HCT116 (cell line): Measurements from ENCODE around the gene ZBTB7B. TPM values are rescaled to one million over a fixed set of nuclear protein-coding genes. Genes with fewer than 3 reads are reported as not detected.

Source experiments
- ATAC-seq: fragments of 200-7000 bp; cut with Tn5 transposase; 2 replicates; pipeline ENCODE4 v1.9.1; 2020; ENCODE audit warnings: mild to moderate bottlenecking, moderate library complexity
- BruUV-seq: library from RNA; stranded (reverse); fragments of 400-500 nt; replicated peaks from 2 replicates; lab custom pipeline; 2021; lab: Mats Ljungman, UMichigan
- CTCF ChIA-PET: fragments of 300-600 bp; sonication (Branson Sonifier 250); formaldehyde crosslinking; loops from one replicate; lab custom pipeline; 2021; ENCODE audit warnings: antibody characterized with exemption; lab: Charles Lee
- POLR2A ChIA-PET: fragments of 300-600, 350-600 bp; sonication (Branson Sonifier 250); formaldehyde crosslinking; loops from one replicate; lab custom pipeline; 2021; ENCODE audit warnings: antibody characterized with exemption; lab: Charles Lee
- RAD21 ChIA-PET, 2 experiments: fragments of 300-600 bp; sonication (Branson Sonifier 250); formaldehyde crosslinking; loops; one replicate each; lab custom pipeline; 2023; ENCODE audit warnings: low total read pairs in 2 of 2; ENCODE audit not compliant: uncharacterized antibody in 2 of 2, unreplicated experiment in 2 of 2, low non-redundant PET in 1 of 2; lab: Charles Lee
- DNase-seq: peaks from one replicate; pipeline ENCODE4 v3.0.0-alpha.2; 2010; ENCODE audit warnings: low read depth, low spot score
- H2AFZ ChIP-seq: fragments of 200-600 bp; shearing (Covaris generic), sonication (generic); 2 replicates; pipeline ENCODE4 v1.6.1; 2017; ENCODE audit warnings: low read depth, mixed run types, mixed read lengths, antibody characterized with exemption, low read length; ENCODE audit not compliant: poor library complexity, severe bottlenecking
- H3K27ac ChIP-seq: 2 replicates; pipeline ENCODE4 v1.5.1; 2012; ENCODE audit warnings: low read depth, low read length
- H3K27me3 ChIP-seq: fragments of 200-600 bp; sonication (generic); 2 replicates; pipeline ENCODE4 v1.6.1; 2016; ENCODE audit warnings: mixed run types, low read length, mixed read lengths; ENCODE audit not compliant: insufficient read depth
- H3K36me3 ChIP-seq, 2 experiments: fragments of 200-500 bp in 1 of 2; fragments of 200-600 bp in 1 of 2; sonication (Bioruptor generic) in 1 of 2; sonication (generic) in 1 of 2; 2 replicates each; pipeline versions ENCODE4 v1.5.1 to v1.6.1; 2014 to 2016; ENCODE audit warnings: low read length in 2 of 2, inconsistent platforms in 1 of 2, mixed read lengths in 1 of 2, mixed run types in 1 of 2; ENCODE audit not compliant: insufficient read depth in 2 of 2, control insufficient read depth in 1 of 2
- H3K4me1 ChIP-seq, 2 experiments: fragments of 200-600 bp in 1 of 2; sonication (generic) in 1 of 2; 2 replicates each; pipeline versions ENCODE4 v1.5.1 to v1.6.1; 2012 to 2017; ENCODE audit warnings: low read length in 2 of 2, inconsistent platforms in 1 of 2, mild to moderate bottlenecking in 1 of 2, mixed read lengths in 1 of 2, mixed run types in 1 of 2, moderate library complexity in 1 of 2; ENCODE audit not compliant: insufficient read depth in 2 of 2, control insufficient read depth in 1 of 2
- H3K4me2 ChIP-seq: fragments of 200-600 bp; sonication (generic); 2 replicates; pipeline ENCODE4 v1.6.1; 2017; ENCODE audit warnings: mixed run types, low read length, mixed read lengths
- H3K4me3 ChIP-seq, 2 experiments: fragments of 200-600 bp in 1 of 2; sonication (generic) in 1 of 2; replicated peaks in 1 of 2; 2 replicates each; pipeline ENCODE4 v1.5.1; 2011 to 2016; ENCODE audit warnings: low read length in 2 of 2, control low read depth in 1 of 2, low read depth in 1 of 2, mild to moderate bottlenecking in 1 of 2, mixed read lengths in 1 of 2, mixed run types in 1 of 2
- H3K79me2 ChIP-seq: fragments of 200-600 bp; sonication (generic); 2 replicates; pipeline ENCODE4 v1.6.1; 2017; ENCODE audit warnings: mild to moderate bottlenecking, mixed run types, low read length, moderate library complexity, mixed read lengths; ENCODE audit not compliant: insufficient read depth
- H3K9ac ChIP-seq: fragments of 200-600 bp; sonication (generic); 2 replicates; pipeline ENCODE4 v1.6.1; 2016; ENCODE audit warnings: low read length, mixed read lengths
- H3K9me2 ChIP-seq: fragments of 200-600 bp; sonication (generic), shearing (Covaris generic); 2 replicates; pipeline ENCODE4 v1.6.1; 2017; ENCODE audit warnings: mixed run types, mild to moderate bottlenecking, moderate library complexity; ENCODE audit not compliant: insufficient read depth
- H3K9me3 ChIP-seq, 2 experiments: fragments of 200-500 bp in 1 of 2; fragments of 200-600 bp in 1 of 2; sonication (Bioruptor generic) in 1 of 2; sonication (generic) in 1 of 2; 2 replicates each; pipeline ENCODE4 v1.6.1; 2014 to 2017; ENCODE audit warnings: low read length in 2 of 2, mixed read lengths in 2 of 2, inconsistent platforms in 1 of 2, low read depth in 1 of 2, mild to moderate bottlenecking in 1 of 2, mixed run types in 1 of 2, moderate library complexity in 1 of 2; ENCODE audit not compliant: control insufficient read depth in 1 of 2, insufficient read depth in 1 of 2
- H4K20me1 ChIP-seq: fragments of 200-600 bp; sonication (generic), shearing (Covaris generic); 2 replicates; pipeline ENCODE4 v1.6.1; 2017; ENCODE audit warnings: mixed run types, mild to moderate bottlenecking, moderate library complexity; ENCODE audit not compliant: insufficient read depth
- ELF1 ChIP-seq: IDR thresholded peaks from 2 replicates; pipeline ENCODE4 v1.6.1; 2012; ENCODE audit warnings: low read depth, borderline replicate concordance
- EZH2 ChIP-seq: fragments of 200-600 bp; sonication (generic); IDR thresholded peaks from 2 replicates; pipeline ENCODE4 v1.6.1; 2017; ENCODE audit warnings: antibody characterized with exemption, mixed run types
- POLR2AphosphoS5 ChIP-seq: IDR thresholded peaks from 2 replicates; pipeline ENCODE4 v1.6.1; 2011; ENCODE audit warnings: mild to moderate bottlenecking, low read depth, low read length, moderate library complexity
- intact Hi-C: fragments of 100-400 bp; cut with micrococcal nuclease; formaldehyde crosslinking; loops from 2 replicates; pipeline ENCODE4 v1.10.0; 2022
- total RNA-seq: library from RNA; stranded (reverse); gene quantifications from one replicate; pipeline ENCODE4 v1.2.1, GENCODE V29; 2021; ENCODE audit not compliant: unreplicated experiment

Gene ZBTB7B
- total RNA-seq, 1 experiment from 2014 or later = 57.0 TPM

DNA sequence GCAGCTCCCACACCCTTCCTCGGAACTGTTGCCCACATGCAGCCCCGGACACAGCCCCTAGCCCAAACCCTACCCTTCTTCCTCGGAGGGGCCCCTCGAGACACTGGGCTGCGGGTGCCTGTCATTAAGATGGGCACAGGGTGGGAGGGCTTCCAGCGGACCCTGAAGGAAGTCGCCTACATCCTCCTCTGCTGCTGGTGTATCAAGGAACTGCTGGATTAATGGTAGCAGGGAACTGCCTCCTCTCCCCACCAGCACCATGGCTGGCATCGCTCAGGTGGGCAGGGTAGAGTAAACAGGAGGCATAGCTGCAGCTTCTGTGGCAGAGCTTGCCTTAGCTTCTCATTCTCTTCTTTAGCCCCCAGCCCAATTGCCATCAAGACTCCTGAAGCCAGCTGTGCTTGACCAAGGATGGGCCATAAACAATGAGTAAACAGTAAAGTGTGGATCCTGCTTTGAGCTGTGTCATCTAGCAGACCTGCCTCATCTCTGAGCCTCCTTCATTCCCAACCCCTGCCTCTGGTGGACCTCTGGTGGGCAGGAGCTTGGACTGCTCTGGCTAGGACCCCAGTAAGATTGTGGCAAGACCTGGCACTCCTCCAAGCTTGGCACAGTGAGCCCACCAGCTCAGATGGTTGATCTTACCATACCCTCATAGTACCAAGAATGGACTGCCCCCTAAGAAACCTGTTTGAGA lies 8.9 kb upstream of the ZBTB7B start, which contains the start of gene LENEP:
LENEP (plus strand) TSS at position 15 of the 697 bp plus-strand sequence; CDS start at position 37, 22 bp downstream.
- peak within 1 kb of the TSS; percentile 32; the same call in 1 of the 2 replicates for H3K27ac ChIP-seq
- DNase-seq = no peak
- peak; percentile 10; the same call in 1 of the 2 replicates for ATAC-seq
- BruUV-seq = no TSS peak
- H3K4me3 ChIP-seq = no peak within 1 kb of the TSS
- TF ChIP-seq POLR2AphosphoS5 (0 out of 2 replicates have a peak, but pooled peaks have one; percentile 1), EZH2 (no peak)
- no peaks in the 10 kb centered on the region for H3K9me3 ChIP-seq
- peaks cover 25 to 49% of the 10 kb centered on the region in 2 experiments for H3K4me1 ChIP-seq
- RAD21 ChIA-PET = no interaction called here
- peaks cover 10% of the 10 kb centered on the region; the same call in 1 of the 2 replicates for H3K79me2 ChIP-seq
- H3K36me3 ChIP-seq = peaks cover 2 to 14% of the 10 kb centered on the region in 2 experiments; a peak in 2 of 4 replicates
- intact Hi-C loops = no loop called here
- POLR2A ChIA-PET = interaction anchor here (1.1 to 2.8 kb wide), 5 partner anchors 10 to 32 kb away, joined by 3 to 18 read pairs (median 8); partner anchors contain the start of genes CKS1B, FLAD1 and SHC1
- CTCF ChIA-PET = interaction anchor here (0.7 to 1.3 kb wide), 4 partner anchors 11 to 91 kb away, joined by 3 to 5 read pairs (median 4); no protein-coding TSS in a partner anchor
- no peak within 1 kb of the TSS for H3K4me2 ChIP-seq
- 0 out of 2 replicates have a peak within 1 kb of the TSS, but pooled peaks have one; percentile 10 for H3K9ac ChIP-seq
- H2AFZ ChIP-seq = no peak within 1 kb of the TSS
- no peaks in the 10 kb centered on the region for H3K27me3 ChIP-seq
- H4K20me1 ChIP-seq = no peaks in the 10 kb centered on the region
- no peaks in the 10 kb centered on the region for H3K9me2 ChIP-seq

DNA sequence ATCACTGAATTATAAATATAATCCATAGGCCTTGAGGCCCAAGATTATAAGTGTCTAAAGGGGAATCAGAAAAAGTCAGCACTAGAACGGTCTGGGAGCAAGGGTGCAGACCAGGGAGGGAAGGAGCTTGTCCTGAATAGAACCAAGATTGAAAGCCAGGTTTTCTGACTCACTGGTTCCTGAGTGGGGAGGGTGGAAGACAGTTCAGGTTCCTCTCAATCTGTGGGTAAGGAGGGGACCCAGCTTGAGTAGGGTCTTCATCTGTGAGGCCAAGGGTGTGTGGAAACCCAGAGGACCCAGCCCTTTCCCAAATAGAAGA lies 8.4 kb upstream of the ZBTB7B start:
- DNase-seq (no peak), ATAC-seq (no peak)
- ChIA-PET POLR2A (interaction anchor here (1.1 to 2.8 kb wide), 4 partner anchors 11 to 32 kb away, joined by 3 to 18 read pairs (median 10); partner anchors contain the start of genes CKS1B, FLAD1 and SHC1), CTCF (interaction anchor here (0.7 to 1.3 kb wide), 2 partner anchors 12 to 21 kb away, joined by 3 to 4 read pairs; no protein-coding TSS in a partner anchor), RAD21 (no interaction called here)
- Histone ChIP-seq H3K27me3 (no peaks in the 10 kb centered on the region), H2AFZ (no peak overlapping the region), H3K9me3 (no peaks in the 10 kb centered on the region), H3K4me3 (no peak overlapping the region), H3K79me2 (peaks cover 9% of the 10 kb centered on the region; the same call in 1 of the 2 replicates), H3K4me2 (no peak overlapping the region), H3K27ac (0 out of 2 replicates have a peak overlapping the region, but pooled peaks have one; percentile 32), H3K36me3 (peaks cover 2 to 9% of the 10 kb centered on the region in 2 experiments; a peak in 2 of 4 replicates), H3K9ac (0 out of 2 replicates have a peak overlapping the region, but pooled peaks have one; percentile 10), H3K9me2 (no peaks in the 10 kb centered on the region), H4K20me1 (no peaks in the 10 kb centered on the region), H3K4me1 (peaks cover 28 to 54% of the 10 kb centered on the region in 2 experiments)
- BruUV-seq = no TSS peak
- TF ChIP-seq ELF1 (no peak), POLR2AphosphoS5 (peak; percentile 25; the same call in 1 of the 2 replicates)
- intact Hi-C loops = no loop called here
